ENCODE data around the gene AXDND1.
"Not testable (repeated sequence)": the region's sequence is repeated elsewhere in the genome, so short reads cannot be mapped to it uniquely, and the experiment has no call there.

- TF ChIP-seq EZH2 (IDR thresholded peaks at IDR 0.05; ENCODE audit: insufficient read depth, low read length), result not testable (repeated sequence)
- TF ChIP-seq, protein P1, sequence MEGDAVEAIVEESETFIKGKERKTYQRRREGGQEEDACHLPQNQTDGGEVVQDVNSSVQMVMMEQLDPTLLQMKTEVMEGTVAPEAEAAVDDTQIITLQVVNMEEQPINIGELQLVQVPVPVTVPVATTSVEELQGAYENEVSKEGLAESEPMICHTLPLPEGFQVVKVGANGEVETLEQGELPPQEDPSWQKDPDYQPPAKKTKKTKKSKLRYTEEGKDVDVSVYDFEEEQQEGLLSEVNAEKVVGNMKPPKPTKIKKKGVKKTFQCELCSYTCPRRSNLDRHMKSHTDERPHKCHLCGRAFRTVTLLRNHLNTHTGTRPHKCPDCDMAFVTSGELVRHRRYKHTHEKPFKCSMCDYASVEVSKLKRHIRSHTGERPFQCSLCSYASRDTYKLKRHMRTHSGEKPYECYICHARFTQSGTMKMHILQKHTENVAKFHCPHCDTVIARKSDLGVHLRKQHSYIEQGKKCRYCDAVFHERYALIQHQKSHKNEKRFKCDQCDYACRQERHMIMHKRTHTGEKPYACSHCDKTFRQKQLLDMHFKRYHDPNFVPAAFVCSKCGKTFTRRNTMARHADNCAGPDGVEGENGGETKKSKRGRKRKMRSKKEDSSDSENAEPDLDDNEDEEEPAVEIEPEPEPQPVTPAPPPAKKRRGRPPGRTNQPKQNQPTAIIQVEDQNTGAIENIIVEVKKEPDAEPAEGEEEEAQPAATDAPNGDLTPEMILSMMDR (IDR thresholded peaks at IDR 0.05; ENCODE audit: insufficient read depth, low read depth, low read length), result not testable (repeated sequence)
These were observed 52.0 kb downstream of the AXDND1 start for GRCh38 chr1:179417760-179418159.

Data from astrocyte (in vitro differentiated cells and primary cell).